HEK293T (cell line): ENCODE results near the gene U2AF2.

Experiments
- BHLHE40 ChIP-seq: fragments of 450-650 bp; IDR thresholded peaks from 2 replicates; pipeline ENCODE4 v1.6.1; 2016; ENCODE audit warnings: mild to moderate bottlenecking, moderate library complexity, borderline replicate concordance
- CTBP1 ChIP-seq: fragments of 450-650 bp; IDR thresholded peaks from 2 replicates; pipeline ENCODE4 v1.6.1; 2016; ENCODE audit warnings: borderline replicate concordance
- ELF4 ChIP-seq: fragments of 450-650 bp; IDR thresholded peaks from 2 replicates; pipeline ENCODE4 v1.6.1; 2017; ENCODE audit warnings: antibody characterized with exemption
- FOXK2 ChIP-seq: fragments of 450-650 bp; IDR thresholded peaks from 2 replicates; pipeline ENCODE4 v1.6.1; 2016; ENCODE audit warnings: mild to moderate bottlenecking
- FOXM1 ChIP-seq: fragments of 450-650 bp; IDR thresholded peaks from 2 replicates; pipeline ENCODE4 v1.6.1; 2017; ENCODE audit warnings: mild to moderate bottlenecking, borderline replicate concordance
- HDGF ChIP-seq: fragments of 450-650 bp; IDR thresholded peaks from 2 replicates; pipeline ENCODE4 v1.6.1; 2017; ENCODE audit warnings: antibody characterized with exemption, borderline replicate concordance
- L3MBTL2 ChIP-seq: fragments of 450-650 bp; conservative IDR thresholded peaks from 2 replicates; pipeline ENCODE4 v1.6.1; 2016; ENCODE audit warnings: mild to moderate bottlenecking
- NFRKB ChIP-seq: fragments of 450-650 bp; IDR thresholded peaks from 2 replicates; pipeline ENCODE4 v1.6.1; 2016; ENCODE audit warnings: mild to moderate bottlenecking, moderate library complexity
- SP1 ChIP-seq: fragments of 450-650 bp; IDR thresholded peaks from 2 replicates; pipeline ENCODE4 v1.6.1; 2017
- SUZ12 ChIP-seq: fragments of 450-650 bp; IDR thresholded peaks from 2 replicates; pipeline ENCODE4 v1.6.1; 2016; ENCODE audit warnings: mild to moderate bottlenecking
- TARDBP ChIP-seq: fragments of 450-650 bp; IDR thresholded peaks from 2 replicates; pipeline ENCODE4 v1.6.1; 2016
- ZNF384 ChIP-seq: fragments of 450-650 bp; IDR thresholded peaks from 2 replicates; pipeline ENCODE4 v1.6.1; 2016

- TF ChIP-seq HDGF (no peak), FOXK2 (no peak), ELF4 (no peak), SUZ12 (no peak), NFRKB (no peak), TARDBP (no peak), CTBP1 (no peak), SP1 (no peak), ZNF384 (no peak), L3MBTL2 (no peak), FOXM1 (no peak), BHLHE40 (no peak)
Observed at GRCh38 chr19:55623130-55623529, 31.7 kb upstream of the U2AF2 start.
